Peyer's patch (tissue), 4 donors: ENCODE measurements around the gene DFFA. TPM values are rescaled to one million over a fixed set of nuclear protein-coding genes. Genes with fewer than 3 reads are reported as not detected.
"Not testable (repeated sequence)": the region's sequence is repeated elsewhere in the genome, so short reads cannot be mapped to it uniquely, and the experiment has no call there.

ENCODE experiments used
- DNase-seq, 3 donors: peaks; one replicate each; pipeline ENCODE4 v3.0.0-alpha.2; 2017 to 2019
- H3K27ac ChIP-seq, 4 donors: fragments of 200-600 bp; sonication (generic); one replicate each; pipeline ENCODE4 v1.5.1; 2016 to 2019
- H3K27me3 ChIP-seq, 2 donors: fragments of 200-600 bp; sonication (generic); one replicate each; pipeline ENCODE4 v1.5.1; 2019
- H3K36me3 ChIP-seq, 3 donors: fragments of 200-600 bp; sonication (generic); one replicate each; pipeline ENCODE4 v1.5.1; 2016 to 2019
- H3K4me1 ChIP-seq, 4 donors: fragments of 200-600 bp; sonication (generic); one replicate each; pipeline ENCODE4 v1.5.1; 2016 to 2019
- H3K4me3 ChIP-seq, 4 donors: fragments of 200-600 bp; sonication (generic); 1 replicate in 3 of 4; 2 replicates in 1 of 4; pipeline ENCODE4 v1.5.1; 2016 to 2019; ENCODE audit warnings: mild to moderate bottlenecking in 1 of 4
- H3K9me3 ChIP-seq, 4 donors: fragments of 200-600 bp; sonication (generic); one replicate each; pipeline ENCODE4 v1.5.1; 2016 to 2019; ENCODE audit warnings: mild to moderate bottlenecking in 1 of 4
- POLR2A ChIP-seq, 2 donors: fragments of 450-650 bp; IDR thresholded peaks; one replicate each; pipeline ENCODE4 v1.5.1; 2017; ENCODE audit warnings: antibody characterized with exemption in 2 of 2, mild to moderate bottlenecking in 2 of 2, moderate library complexity in 2 of 2
- total RNA-seq, 4 donors: library from RNA; depleted of rRNA; stranded (reverse); fragments of >200 nt; gene quantifications; one replicate each; pipeline ENCODE4 v1.1.0, GENCODE V29; 2016
- TF ChIP-seq, protein P1 (sequence below), 6 experiments: fragments of 450-650 bp in 4 of 6; fragments of 200-600 bp in 2 of 6; sonication (generic) in 1 of 6; IDR thresholded peaks; one replicate each; pipeline ENCODE4 v1.5.1; 2017 to 2019; ENCODE audit warnings: antibody characterized with exemption in 6 of 6, mild to moderate bottlenecking in 3 of 6, moderate library complexity in 1 of 6

DFFA gene
- total RNA-seq, 4 donors from 2014 or later: 13.1 to 25.0 (median 21.9) TPM

- DNase-seq: no peak
- TF ChIP-seq, protein P1, sequence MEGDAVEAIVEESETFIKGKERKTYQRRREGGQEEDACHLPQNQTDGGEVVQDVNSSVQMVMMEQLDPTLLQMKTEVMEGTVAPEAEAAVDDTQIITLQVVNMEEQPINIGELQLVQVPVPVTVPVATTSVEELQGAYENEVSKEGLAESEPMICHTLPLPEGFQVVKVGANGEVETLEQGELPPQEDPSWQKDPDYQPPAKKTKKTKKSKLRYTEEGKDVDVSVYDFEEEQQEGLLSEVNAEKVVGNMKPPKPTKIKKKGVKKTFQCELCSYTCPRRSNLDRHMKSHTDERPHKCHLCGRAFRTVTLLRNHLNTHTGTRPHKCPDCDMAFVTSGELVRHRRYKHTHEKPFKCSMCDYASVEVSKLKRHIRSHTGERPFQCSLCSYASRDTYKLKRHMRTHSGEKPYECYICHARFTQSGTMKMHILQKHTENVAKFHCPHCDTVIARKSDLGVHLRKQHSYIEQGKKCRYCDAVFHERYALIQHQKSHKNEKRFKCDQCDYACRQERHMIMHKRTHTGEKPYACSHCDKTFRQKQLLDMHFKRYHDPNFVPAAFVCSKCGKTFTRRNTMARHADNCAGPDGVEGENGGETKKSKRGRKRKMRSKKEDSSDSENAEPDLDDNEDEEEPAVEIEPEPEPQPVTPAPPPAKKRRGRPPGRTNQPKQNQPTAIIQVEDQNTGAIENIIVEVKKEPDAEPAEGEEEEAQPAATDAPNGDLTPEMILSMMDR (IDR thresholded peaks at IDR 0.05): no peak
- no peaks in the 10 kb centered on the region for H3K27me3 ChIP-seq
These were observed 41.1 kb downstream of the DFFA start for GRCh38 chr1:10431070-10431730.

DNA sequence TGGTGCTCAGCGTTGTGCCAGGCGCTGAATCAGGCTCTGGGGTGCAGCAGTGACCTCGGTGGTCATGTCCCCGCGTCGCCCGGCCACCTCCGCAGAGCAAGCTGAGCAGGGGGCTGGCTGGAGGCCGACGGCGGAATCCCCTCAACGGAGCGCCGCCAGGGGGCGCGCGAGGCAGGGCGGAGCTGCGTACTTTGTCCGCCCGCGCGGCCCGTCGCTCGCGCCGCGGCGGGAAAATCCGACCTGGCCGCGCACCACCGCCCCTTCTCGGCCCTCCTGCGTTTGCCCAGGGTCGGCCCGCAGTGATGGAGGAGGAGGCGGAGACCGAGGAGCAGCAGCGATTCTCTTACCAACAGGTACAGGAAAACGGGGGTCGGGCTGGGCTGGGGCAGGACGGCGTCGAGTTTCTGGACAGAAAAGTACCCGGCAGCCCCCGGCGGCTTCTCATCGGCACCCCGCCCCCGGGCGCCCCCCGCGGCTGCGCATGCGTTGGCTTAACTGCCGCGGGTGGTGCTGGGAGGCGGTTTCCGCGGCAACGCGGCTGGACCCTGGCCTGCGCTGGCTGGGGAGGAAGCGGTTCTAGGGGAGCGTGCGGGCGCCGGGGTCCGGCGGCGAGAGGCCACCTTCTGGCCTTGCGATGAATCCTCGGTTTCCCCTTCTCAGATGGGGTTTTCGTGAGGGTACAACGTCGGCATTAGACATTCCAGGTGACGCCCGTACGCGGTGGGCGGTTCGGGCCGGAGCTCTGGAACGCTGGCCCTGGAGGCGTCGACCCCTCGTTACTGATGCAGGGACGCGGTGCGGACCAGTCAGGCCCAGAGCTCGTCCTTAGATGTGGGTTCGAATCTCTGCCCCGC, 41.9 kb downstream of the DFFA start, which contains the start of gene CENPS:
CENPS (plus strand) TSS at position 218 of the 854 bp plus-strand sequence; CDS start at position 303, 85 bp downstream.
- TF ChIP-seq POLR2A (IDR thresholded peaks at IDR 0.05): peak in 1 of 2 donors; percentile 33
- TF ChIP-seq, protein P1 (IDR thresholded peaks at IDR 0.05): peak; percentile 97 to 99 (median 98)
- H3K27me3 ChIP-seq: no peaks in the 10 kb centered on the region
- no peaks in the 10 kb centered on the region for H3K36me3 ChIP-seq
- H3K4me1 ChIP-seq: peaks cover 0 to 24% (median 9%) of the 10 kb centered on the region in 4 donors
- H3K27ac ChIP-seq: peak within 1 kb of the TSS; percentile 33 to 83 (median 70)
- DNase-seq: peak; percentile 82 to 97 (median 93)
- peak within 1 kb of the TSS; percentile 56 to 78 (median 65) for H3K4me3 ChIP-seq
- H3K9me3 ChIP-seq: no peaks in the 10 kb centered on the region

More at GRCh38 chr1:10431070-10431730, 41.1 kb downstream of the DFFA start:
- peaks cover 0 to 24% (median 9%) of the 10 kb centered on the region in 4 donors for H3K4me1 ChIP-seq
- H3K27ac ChIP-seq: peak overlapping the region; percentile 33 to 83 (median 70)
- no peaks in the 10 kb centered on the region for H3K36me3 ChIP-seq
- peak overlapping the region; percentile 56 to 78 (median 65) for H3K4me3 ChIP-seq
- H3K9me3 ChIP-seq: no peaks in the 10 kb centered on the region

- Histone ChIP-seq H3K9me3 (no peaks in the 10 kb centered on the region), H3K36me3 (no peaks in the 10 kb centered on the region), H3K27me3 (no peaks in the 10 kb centered on the region), H3K4me3 (peak overlapping the region; percentile 56 to 78 (median 65)), H3K4me1 (peaks cover 0 to 24% (median 9%) of the 10 kb centered on the region in 4 donors), H3K27ac (peak overlapping the region; percentile 33 to 83 (median 70))
- TF ChIP-seq, protein P1 (IDR thresholded peaks at IDR 0.05): no peak
- TF ChIP-seq POLR2A (IDR thresholded peaks at IDR 0.05): no peak
- DNase-seq: peak in 1 of 3 donors; percentile 30
These were observed 42.5 kb downstream of the DFFA start for GRCh38 chr1:10429868-10430215.

- no peak for DNase-seq
These were observed 43.3 kb downstream of the DFFA start for GRCh38 chr1:10428984-10429383.

GRCh38 chr1:10426535-10426848, 45.8 kb downstream of the DFFA start:
- not testable (repeated sequence) for H3K4me3 ChIP-seq, H3K27ac ChIP-seq, H3K36me3 ChIP-seq, H3K27me3 ChIP-seq, DNase-seq, H3K9me3 ChIP-seq
- H3K4me1 ChIP-seq: peaks cover 0 to 17% (median 9%) of the 10 kb centered on the region in 4 donors

More at GRCh38 chr1:10428984-10429383, 43.3 kb downstream of the DFFA start:
- Histone ChIP-seq H3K9me3 (no peaks in the 10 kb centered on the region), H3K4me3 (no peak overlapping the region), H3K36me3 (no peaks in the 10 kb centered on the region), H3K27ac (no peak overlapping the region), H3K27me3 (no peaks in the 10 kb centered on the region), H3K4me1 (peaks cover 0 to 24% (median 9%) of the 10 kb centered on the region in 4 donors)
- no peak for TF ChIP-seq POLR2A (IDR thresholded peaks at IDR 0.05)
- TF ChIP-seq, protein P1 (IDR thresholded peaks at IDR 0.05): no peak
